HL-60/S4 treated with phorbol 12-myristate 13-acetate at 8.2 ng/mL for 4 days and 3 days (cell line): Measurements from ENCODE around the gene POR.

Source experiments
- in situ Hi-C: fragments of 300-500 bp; cut with MboI; formaldehyde crosslinking; loops from 2 replicates; pipeline ENCODE4 v1.15.0; 2022; ENCODE audit warnings: low sequenced_read_pairs

The POR gene

GRCh38 chr7:75987805-75988567 is 73.0 kb downstream of the POR start:
- in situ Hi-C loops = no loop called here

GRCh38 chr7:75988568-75989499 is 73.9 kb downstream of the POR start:
- in situ Hi-C loops = no loop called here

GRCh38 chr7:75989500-75990388 is 74.8 kb downstream of the POR start:
- in situ Hi-C loops = no loop called here

- in situ Hi-C loops = no loop called here
These were observed 76.7 kb downstream of the POR start for GRCh38 chr7:75991531-75992082.

- in situ Hi-C loops = no loop called here
These were observed 77.3 kb downstream of the POR start for GRCh38 chr7:75992083-75992755.

- in situ Hi-C loops = no loop called here
These were observed 78.9 kb downstream of the POR start for GRCh38 chr7:75993689-75994387.

GRCh38 chr7:75994388-75995051 is 79.6 kb downstream of the POR start, which contains the start of gene TMEM120A:
Gene TMEM120A (minus strand): TSS chr7:75994595. CDS start chr7:75994570, 25 bp downstream.
- in situ Hi-C loops = no loop called here

- in situ Hi-C loops = no loop called here
These were observed 80.1 kb downstream of the POR start for GRCh38 chr7:75995052-75995471.

GRCh38 chr7:75995996-75996395 is 81.0 kb downstream of the POR start:
- in situ Hi-C loops = no loop called here

GRCh38 chr7:75996476-75996875 is 81.5 kb downstream of the POR start:
- in situ Hi-C loops = no loop called here

GRCh38 chr7:75998038-75998437 is 83.1 kb downstream of the POR start:
- in situ Hi-C loops = no loop called here

- in situ Hi-C loops = loop anchor here (25.0 kb wide), 2 partner anchors 113 to 938 kb away; partner anchors contain the start of genes RCC1L and RHBDD2
These were observed 85.6 kb downstream of the POR start for GRCh38 chr7:76000566-76000965.

GRCh38 chr7:76002139-76002538 is 87.2 kb downstream of the POR start:
- in situ Hi-C loops = loop anchor here (25.0 kb wide), 2 partner anchors 115 to 940 kb away; partner anchors contain the start of genes RCC1L and RHBDD2

- in situ Hi-C loops = loop anchor here (25.0 kb wide), 2 partner anchors 116 to 941 kb away; partner anchors contain the start of genes RCC1L and RHBDD2
These were observed 87.9 kb downstream of the POR start for GRCh38 chr7:76002822-76003221.

- in situ Hi-C loops = loop anchor here (25.0 kb wide), 2 partner anchors 116 to 941 kb away; partner anchors contain the start of genes RCC1L and RHBDD2
These were observed 88.4 kb downstream of the POR start for GRCh38 chr7:76003351-76003750.

- in situ Hi-C loops = loop anchor here (25.0 kb wide), 2 partner anchors 118 to 943 kb away; partner anchors contain the start of genes RCC1L and RHBDD2
These were observed 90.0 kb downstream of the POR start for GRCh38 chr7:76005004-76005403.

GRCh38 chr7:76008156-76008687 is 93.3 kb downstream of the POR start:
- in situ Hi-C loops = loop anchor here (25.0 kb wide), 2 partner anchors 121 to 946 kb away; partner anchors contain the start of genes RCC1L and RHBDD2
